NCI-H146 (cell line): Measurements from ENCODE around the gene PREX1.

Experiments used
- DNase-seq: peaks from one replicate; lab custom pipeline; 2025; lab: John Stamatoyannopoulos, UW

The PREX1 gene

DNA sequence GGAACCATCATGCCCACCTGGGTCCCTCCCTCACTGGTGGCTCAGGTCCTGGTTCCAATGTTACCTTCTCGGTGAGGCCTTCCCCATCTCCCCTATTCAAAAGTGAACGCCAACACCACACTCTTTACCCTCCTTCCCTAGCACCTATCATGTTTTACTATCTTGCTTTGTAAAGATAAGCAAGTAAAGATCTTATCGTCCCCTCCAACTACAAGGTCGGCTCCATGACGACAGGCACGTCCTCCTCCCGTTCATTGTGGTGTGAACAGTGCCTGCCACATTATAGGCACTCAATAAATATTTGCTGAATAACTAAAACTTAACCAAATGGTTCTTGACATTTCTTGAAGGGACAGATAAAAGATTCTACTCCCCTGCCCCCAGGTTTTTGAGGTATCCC is 147.1 kb downstream of the PREX1 start:
- DNase-seq, result no peak

DNA sequence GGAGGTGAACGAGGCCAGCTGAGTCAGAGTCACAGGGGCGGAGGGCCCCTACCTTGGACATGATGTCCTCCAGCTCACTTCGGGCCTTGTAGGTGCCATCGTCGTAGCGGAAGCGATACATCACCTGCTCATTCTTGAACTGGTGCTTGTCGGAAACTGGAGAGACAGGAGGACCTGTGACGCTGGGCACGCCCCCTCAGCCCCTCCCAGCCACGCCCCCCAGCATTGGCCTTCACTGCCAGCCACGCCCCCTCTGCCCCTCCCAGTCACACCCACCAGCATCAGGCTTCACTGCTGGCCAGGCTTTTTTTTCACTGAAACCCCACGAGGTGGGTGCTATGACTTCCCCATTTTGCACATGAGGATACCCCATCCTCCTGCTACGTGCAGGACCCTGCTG is 148.2 kb downstream of the PREX1 start:
- no peak for DNase-seq

DNA sequence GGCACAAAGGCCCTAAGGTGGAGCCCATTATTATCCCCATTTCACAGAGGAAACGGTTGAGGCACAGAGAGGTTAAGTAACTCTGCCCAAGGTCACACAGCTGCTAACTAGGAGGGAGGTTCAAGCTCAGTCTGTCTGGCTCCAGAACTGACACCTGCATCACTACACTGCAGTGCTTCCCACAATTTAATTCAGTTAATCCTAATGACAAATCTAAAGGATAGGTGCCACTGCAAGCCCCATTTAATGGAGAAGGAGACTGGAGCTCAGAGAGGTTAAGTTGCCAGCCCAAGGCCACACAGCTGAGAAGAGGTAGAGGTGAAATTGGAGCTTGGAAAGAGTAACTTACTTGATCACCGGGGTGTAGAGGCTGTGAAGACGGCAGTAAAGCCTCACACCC is 148.8 kb downstream of the PREX1 start:
- no peak for DNase-seq

DNA sequence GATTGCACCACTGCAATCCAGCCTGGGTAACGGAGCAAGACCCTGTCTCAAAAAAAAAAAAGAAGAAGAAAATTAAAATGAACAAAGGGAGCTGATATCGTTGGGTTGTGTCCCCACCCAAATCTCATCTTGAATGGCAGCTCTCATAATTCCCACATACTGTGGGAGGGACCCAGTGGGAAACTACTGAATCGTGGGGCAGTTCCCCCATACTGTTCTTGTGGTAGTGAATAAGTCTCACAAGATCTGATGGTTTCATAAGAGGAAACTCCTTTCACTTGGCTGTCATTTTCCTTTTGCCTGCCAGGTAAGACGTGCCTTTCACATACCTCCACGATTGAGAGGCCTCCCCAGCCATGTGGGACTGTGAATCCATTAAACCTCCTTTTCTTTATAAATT is 149.4 kb downstream of the PREX1 start:
- DNase-seq, result no peak

DNA sequence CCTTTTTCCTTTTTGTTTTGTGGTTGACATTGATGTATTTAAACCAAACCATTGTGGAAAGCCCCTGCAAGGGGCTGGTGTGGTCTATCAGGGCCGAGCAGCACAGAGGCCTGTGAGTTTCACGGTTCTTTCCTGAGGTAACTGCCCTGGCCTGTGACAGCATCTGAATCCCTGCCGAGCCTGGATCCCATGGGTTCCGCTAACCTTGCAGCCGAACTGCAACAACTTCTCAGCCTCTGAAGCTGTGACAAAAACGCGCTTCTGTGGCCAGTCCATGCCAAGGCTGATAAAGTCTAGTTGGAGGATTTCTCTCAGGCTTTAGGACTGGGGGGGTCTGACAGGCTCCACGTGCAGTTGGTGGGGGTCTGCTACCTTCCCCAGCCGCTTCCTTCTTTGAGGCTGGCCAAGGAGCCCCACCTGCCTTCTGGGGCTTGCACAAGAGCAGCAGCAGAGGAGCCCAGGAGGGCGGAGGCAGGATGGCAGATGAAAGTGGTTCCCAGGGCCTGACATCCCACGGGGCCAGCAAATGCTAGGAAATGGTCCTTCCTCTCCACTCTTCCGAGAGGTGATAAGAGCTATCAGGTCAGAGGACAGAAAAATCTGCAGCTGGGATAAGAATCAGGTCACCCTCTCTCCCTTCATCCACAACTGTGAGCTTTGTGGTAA is 150.9 kb downstream of the PREX1 start:
- no peak for DNase-seq

DNA sequence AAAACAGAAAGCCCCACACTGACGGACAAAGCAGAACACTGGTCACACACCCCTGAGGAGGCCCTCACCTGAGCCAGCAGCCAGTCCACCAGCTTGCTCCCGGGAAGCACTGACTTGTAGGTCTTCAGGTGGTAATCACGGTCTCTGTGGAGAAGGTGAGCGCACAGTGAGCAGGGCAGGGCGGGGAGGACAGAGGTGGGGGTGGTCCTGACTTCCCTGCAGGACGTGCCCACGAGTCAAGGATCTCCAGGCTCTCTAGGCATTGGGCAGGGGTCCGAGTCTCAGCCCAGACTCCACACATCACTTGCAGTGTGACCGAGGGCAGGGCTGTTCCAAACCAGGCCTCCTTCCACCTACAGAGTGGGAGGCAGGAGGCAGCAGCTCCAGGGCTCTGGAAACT is 151.7 kb downstream of the PREX1 start:
- no peak for DNase-seq

DNA sequence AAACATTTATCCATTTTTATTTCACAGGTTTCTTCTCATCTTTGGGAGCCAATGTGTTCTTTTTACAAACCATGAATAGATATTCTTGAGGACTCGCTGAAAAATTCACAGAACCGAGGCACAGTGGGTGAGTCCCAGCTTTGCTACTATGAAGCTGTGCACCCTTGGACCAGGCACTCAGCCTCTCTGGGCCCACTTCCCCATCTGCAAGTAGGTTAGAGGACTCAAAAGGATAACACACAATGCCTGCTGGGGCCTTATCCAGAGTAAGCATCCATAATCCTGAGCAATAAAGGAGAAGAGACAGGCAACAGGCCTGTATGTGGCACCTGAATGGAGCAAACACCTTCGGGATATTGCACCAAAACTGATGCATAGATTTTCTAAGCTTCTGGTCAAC is 153.3 kb downstream of the PREX1 start:
- no peak for DNase-seq

DNA sequence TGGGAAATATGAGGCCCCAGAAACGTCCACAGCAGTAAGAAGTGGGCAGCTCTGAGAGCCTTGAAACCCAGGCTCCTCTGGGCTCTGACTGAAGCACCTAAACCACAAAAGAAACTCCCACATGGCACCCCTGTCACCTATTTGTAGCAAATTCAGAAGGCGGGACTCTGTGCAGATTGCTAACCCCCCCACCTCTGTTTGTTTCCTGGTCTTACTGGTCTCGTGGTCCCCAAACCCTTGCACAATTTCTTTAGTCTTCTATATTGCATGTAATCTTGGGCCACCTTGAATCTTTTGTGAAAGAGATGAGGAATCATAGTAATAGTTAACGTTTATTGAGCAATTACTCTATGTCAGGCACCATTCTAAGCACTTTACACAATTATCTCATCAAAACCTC is 154.3 kb downstream of the PREX1 start:
- no peak for DNase-seq

DNA sequence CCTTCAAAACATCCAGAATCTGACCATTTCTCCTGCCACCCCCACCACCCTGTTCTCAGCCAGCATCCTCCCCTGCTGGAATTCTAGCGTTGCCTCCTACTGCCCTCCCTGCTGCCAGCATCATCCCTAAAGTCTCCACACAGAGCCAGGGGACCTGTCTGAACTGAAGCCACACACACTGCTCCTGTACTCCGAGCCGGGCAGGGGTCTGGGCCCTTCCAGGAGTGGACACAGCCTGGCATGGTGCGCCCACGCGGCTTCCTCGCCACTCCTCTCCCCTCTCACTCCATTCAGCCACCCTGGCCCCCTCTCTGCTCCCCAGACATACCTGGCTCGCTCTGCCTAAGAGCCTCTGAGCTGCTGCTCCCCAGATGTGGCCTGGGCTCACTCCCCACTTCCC is 155.5 kb downstream of the PREX1 start:
- no peak for DNase-seq

DNA sequence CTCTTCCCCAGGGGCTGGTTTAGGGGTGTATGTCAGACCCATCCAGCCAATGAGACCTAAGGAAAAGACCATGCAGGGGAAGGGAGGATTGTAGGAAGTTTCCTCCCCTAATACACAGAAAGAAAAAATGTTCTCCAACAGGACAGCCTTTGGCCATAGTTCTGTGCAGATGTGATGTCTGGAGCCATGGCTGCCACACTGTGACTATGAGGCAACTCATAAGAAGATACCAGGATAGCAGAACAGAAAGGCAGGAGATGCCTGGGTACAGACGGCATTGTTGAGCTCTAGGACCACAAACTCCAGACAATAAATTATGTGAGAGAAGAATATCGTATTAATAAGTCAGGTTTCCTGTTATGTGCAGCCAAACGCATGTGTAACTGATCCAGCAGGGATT is 156.7 kb downstream of the PREX1 start:
- DNase-seq, result no peak

DNA sequence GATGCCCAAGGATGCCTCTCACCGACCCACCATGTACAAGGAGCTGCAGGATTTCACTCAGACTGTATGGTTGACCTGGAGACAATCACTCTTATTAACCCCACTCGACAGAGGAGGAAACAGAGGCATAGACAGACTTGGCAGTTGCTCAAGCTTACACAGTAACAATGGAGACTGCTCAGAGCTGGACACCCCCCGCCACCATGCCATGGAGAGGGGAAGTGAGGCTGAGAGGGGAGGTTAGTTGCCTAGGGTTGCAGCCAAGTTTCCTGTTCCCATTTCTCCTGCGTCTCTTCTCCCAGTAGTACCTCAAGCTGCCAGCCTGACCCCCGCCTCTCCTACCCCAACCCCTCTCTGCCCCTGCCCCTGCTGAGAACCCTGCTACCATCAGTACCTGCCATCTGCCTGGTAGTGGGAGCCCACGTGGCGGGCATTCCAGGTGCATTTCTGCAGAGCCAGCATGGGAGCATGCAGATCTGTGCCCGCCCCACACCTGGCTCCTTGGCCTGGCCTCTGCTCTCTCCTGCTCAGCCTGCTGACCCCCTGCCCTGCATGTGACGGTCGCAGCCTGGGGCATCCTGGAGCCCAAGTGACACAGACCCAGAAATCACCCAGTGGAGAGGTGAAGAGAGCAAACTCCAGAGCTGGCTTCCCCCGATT is 157.7 kb downstream of the PREX1 start:
- no peak for DNase-seq

DNA sequence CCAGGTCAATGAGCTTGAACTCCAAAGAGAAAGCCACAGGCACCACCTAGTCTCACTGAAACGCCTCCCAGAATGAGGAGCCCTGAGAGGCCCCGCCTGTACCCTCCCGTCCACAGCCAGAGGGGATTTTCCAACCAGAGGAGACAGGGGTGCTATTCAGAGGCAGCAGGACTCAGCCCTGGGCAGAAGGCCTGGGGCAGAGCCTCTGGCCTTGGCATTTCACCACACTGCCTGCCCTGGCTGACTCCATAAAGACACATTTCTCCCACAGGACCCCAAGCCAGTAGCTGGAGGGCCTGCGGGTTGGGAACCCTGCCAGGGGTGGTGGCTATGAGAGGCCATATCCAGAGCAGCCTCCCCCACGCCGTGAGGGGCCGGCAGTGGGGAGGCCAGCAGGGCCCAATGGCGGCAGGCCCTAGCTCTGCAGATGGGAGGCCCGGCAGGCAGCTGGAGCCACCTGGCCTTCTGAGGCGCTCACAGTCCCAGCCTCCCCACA is 159.3 kb downstream of the PREX1 start:
- DNase-seq, result peak; percentile 90

DNA sequence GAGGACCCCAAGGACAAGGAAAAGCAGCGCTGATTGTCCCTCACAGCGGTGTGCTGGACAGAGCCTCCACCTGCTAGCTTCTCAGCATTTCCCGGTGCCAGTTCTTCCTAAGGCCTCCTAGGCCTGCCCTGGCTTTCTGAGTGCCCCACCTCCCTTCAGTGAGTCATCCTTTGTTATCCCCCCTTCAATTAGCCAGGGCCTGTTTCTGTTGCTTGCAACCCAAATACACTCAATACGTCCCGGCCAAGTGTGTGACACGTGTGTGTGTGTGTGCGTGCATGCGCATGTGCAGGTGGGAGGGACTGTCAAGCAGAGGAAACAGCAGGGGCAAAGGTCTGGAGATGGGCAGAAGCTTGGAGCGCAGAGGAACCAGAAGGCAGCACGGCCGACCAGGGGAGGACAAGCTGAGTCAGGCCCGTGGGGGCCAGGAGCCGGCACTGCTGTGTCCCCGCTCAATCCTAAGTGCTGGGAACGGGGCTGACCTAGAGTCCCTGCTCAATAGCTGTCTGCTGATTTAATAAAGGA is 159.8 kb downstream of the PREX1 start:
- peak; percentile 57 for DNase-seq

DNA sequence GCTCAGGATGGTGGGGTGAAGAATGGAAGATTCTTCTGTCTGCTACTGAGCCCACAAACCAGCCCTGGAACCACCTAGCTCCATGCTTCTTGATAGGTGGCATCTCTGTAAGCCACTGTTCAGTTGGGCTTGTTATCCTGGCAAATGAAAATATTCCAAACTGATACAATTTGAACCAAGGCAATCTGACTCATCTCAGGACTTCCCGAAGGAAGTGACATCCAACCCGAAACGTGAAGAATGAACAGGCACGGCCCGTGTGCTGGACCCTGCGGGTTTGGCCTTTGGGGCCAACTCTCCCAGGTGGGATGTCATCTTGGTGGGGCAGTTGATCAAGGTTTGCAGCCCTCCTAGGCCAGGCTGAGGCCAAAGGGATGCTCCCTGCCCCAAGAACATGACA is 160.3 kb downstream of the PREX1 start:
- DNase-seq, result no peak

DNA sequence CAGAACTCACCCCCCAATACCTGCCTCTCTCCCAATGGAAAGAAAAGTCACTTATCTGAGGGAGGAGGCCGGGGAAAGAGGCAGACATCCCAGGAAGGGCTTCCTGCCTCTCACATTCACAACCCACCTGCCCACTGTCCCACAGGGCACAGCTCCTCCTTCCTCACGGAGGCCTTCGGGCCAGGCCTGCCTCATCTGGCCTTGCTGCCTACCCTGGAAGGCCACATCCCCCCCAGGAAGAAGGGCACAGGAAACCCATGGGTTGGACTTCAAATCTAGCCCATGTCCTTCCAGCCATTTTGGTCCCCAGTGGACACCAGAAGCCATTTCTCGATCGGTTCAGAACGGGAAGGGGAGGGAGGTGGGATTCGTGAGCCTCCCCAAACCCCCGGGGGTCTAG is 162.0 kb downstream of the PREX1 start:
- no peak for DNase-seq

DNA sequence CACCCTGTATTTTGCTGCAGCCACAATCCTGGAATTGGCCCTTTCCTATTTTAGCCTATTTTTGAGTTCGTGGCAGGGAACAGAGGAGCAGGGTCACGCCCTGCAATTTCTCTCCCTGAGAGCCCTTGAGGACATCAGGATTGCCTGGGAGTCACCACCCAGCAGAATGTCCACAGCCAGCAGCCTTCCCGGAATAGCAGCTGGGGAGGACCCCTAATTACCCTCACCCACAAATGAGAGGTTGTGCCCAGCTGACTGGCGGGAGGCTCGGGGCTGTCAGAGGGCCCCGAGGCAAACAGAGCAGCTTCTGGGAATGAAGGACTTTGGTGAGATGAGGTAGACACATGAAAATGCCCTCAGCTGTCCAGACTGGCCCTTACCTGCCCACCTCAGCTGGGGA is 165.1 kb downstream of the PREX1 start:
- no peak for DNase-seq

DNA sequence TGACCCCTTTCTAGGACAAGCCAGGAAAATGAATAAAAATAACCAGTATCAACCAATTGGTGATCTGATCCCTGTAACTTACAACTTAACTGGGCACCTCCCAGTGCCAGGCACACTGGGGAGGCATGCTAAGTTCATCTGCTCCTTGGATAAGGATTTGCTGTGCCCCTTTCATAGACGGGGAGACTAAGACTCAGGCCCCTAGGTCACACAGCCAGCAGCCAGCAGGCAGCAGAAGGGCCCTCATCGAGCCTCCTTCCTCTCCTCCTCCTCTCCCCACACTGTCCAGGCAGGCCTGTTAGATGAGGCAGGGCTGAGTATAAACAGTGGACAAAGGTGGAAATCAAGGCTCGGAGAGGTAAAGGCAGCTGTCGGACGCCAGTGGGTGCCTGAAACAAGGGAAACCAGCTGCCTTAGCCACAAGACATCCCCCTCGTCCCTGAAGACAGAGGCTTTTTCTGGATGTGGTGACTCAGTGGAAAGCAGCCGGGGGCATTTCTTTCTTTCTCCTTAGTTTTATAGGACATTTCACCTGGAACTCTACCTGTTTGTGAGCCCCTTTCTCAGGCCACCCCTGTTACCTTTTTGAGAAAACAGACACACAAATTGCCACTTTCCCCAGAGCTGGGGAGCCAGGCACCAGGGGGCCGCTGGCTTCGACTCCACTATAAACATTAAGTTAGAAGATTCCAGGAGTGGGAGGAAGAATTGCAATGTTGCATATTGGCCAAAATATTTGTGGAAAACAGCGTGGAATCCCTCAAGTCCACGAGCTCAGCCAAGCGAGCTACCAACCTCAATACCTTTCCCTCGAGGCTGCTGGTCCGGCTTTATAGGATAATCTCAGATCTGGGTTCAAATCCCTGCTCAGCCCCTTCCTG is 166.0 kb downstream of the PREX1 start:
- no peak for DNase-seq

DNA sequence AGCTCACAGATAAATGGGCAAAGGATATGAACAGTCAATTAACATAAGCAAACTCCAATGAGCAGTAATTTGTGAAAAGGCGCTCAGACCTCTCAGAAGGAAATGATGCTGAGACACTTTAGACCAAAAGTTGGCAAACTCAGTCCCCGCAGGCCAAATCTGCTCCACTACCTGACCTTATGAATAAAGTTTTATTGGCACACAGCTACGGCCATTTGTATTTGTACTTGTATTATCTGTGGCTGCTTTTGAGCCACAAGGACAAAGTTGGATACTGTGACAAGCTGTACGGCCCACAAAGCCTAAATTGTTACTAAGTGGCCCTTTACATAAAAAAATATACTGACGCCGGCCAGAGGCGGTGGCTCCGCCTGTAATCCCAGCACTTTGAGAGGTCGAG is 167.0 kb downstream of the PREX1 start:
- DNase-seq, result no peak

DNA sequence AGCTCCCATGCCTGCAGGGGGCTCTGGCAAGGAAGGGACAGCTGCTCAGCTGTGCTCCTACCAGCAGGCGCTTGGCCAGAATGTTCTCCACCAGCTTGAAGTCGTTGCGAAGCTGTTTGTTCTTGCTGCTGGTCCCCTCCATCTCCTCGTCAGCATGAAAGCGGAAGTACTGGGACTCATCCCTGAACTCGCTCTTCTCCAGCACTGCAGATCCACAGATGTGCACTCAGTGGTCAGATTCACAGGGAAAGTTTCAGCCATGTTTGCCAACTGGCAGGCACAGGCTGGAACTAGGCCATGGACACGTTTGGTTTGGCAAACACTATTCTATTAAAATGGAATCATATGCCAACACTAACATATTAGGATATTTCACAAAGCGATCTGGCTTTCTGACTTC is 167.9 kb downstream of the PREX1 start:
- DNase-seq, result no peak

DNA sequence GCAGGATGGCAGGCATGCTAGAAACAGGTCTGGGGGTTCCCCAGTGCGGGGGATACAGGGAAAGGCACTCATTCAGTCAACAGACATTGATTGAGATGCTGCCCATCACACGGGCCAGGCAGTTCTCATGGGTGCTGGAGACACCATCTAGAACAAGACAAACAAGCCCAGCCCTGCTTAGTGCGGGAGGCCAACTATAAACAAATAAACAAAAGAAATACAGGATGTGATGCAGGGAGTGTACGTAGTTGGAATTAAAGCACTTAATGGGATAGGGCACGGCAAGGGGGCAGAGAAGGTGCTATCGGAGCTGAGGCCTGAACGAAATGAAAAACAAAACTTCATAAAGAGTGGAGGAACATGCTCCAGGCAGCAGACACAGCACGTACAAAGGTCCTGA is 169.3 kb downstream of the PREX1 start:
- no peak for DNase-seq

DNA sequence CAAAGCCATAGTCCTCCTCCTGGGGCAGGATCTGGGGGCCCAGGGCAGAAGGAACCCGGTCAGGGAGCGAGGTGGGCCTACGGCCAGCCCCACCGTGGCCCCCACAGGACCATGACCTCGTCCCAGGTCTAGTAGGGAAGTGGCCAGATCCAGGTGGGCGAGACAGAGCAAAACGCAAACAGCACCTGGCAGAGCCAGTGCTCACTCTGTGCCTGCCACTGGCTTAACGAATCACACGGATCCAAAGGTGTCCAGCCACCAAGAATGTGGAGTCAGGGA is 169.7 kb downstream of the PREX1 start:
- DNase-seq, result no peak

DNA sequence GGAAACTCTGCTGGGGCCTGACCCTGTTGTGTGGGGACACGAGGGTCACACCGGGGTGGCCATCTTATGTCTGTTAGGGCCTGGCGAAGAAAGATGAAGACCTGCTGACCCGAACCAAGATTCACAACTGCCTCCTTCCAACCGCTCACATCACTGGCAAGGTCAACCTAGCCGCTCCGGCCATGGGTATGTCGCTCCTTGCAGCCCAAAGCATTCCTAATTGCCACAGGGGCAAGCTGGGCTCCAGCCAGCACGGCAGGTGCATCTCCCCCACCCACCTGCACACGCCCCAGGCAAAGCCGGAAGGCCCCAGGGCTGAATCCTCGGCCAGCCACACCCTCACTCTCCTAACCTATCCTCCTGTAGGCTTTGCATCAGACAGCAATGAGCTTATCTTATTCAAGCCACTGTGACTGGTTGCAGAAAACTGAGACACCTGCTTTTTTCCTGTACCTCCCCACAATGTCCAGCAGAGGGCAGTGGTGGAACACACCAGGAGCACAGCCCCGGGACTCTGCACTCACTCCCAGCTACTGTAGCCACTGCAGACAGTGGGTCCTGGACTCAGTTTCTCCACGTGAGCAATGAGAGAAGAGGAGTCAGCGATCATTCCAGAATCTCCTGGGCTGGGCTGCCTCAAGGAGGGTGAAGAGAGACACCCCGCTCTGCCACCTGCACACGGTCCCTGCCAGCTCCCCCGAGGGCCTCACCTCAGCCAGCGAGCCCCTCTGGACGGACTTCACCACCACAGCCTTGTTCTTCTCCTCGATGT is 170.2 kb downstream of the PREX1 start:
- DNase-seq, result peak; percentile 78
